H1 (cell line): ENCODE data around the gene ABHD2.

Source experiments
- CTCF ChIP-seq, 3 experiments: IDR thresholded peaks; 1 replicate in 2 of 3; 2 replicates in 1 of 3; pipeline versions ENCODE4 v1.5.1 to v1.6.1; 2011; ENCODE audit warnings: low read length in 3 of 3, mild to moderate bottlenecking in 3 of 3, inconsistent platforms in 2 of 3, low read depth in 1 of 3, moderate library complexity in 1 of 3; ENCODE audit not compliant: insufficient read depth in 1 of 3; ENCODE audit errors: control extremely low read depth in 1 of 3
- GABPA ChIP-seq: IDR thresholded peaks from 2 replicates; pipeline ENCODE4 v1.6.1; 2011; ENCODE audit warnings: mild to moderate bottlenecking, low read length, moderate library complexity, borderline replicate concordance; ENCODE audit not compliant: insufficient read depth
- KDM4A ChIP-seq: IDR thresholded peaks from one replicate; pipeline ENCODE4 v1.7.1; 2012; ENCODE audit warnings: low read depth, mild to moderate bottlenecking, moderate library complexity, low read length, inconsistent platforms; ENCODE audit not compliant: severe bottlenecking
- RFX5 ChIP-seq: IDR thresholded peaks from 2 replicates; pipeline ENCODE4 v1.6.1; 2011; ENCODE audit warnings: low read depth, low read length, improper control_type of control experiment, borderline replicate concordance
- SIN3A ChIP-seq, 2 experiments: IDR thresholded peaks in 1 of 2; conservative IDR thresholded peaks in 1 of 2; 2 replicates each; pipeline ENCODE4 v1.6.1; 2011 to 2012; ENCODE audit warnings: low read length in 2 of 2, improper control_type of control experiment in 1 of 2, low read depth in 1 of 2, mild to moderate bottlenecking in 1 of 2
- SP4 ChIP-seq: IDR thresholded peaks from 2 replicates; pipeline ENCODE4 v1.6.1; 2012; ENCODE audit warnings: low read length, inconsistent platforms
- SRF ChIP-seq: IDR thresholded peaks from 2 replicates; pipeline ENCODE4 v1.6.1; 2011; ENCODE audit warnings: mild to moderate bottlenecking, low read depth, low read length, moderate library complexity
- TAF1 ChIP-seq: IDR thresholded peaks from 2 replicates; pipeline ENCODE4 v1.6.1; 2011; ENCODE audit warnings: mild to moderate bottlenecking, low read depth, low read length

DNA sequence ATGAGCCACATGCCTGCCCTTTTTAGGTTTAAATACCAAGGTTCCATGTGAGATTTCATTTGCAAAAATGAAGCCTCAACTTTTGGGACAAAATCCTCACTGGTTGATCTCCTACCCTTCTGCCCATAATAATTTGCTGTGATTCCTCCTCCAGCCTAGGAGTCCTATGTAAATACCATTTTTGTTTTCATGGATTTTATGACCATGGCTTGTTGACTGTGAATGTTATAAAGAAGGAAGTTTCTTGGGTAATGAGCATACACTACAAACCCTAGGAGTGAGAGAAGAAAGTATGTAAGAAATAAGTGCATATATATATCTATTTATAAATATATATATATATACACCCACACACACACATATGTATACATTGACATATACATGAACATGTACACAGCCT is 120.0 kb downstream of the ABHD2 start:
- no peak for TF ChIP-seq RFX5
- no peak for TF ChIP-seq SP4
- no peak for TF ChIP-seq TAF1
- no peak for TF ChIP-seq CTCF (IDR thresholded peaks at IDR 0.05; ENCODE audit: control extremely low read depth in 1 of 3, insufficient read depth in 1 of 3, low read depth in 1 of 3, low read length in 3 of 3)
- no peak for TF ChIP-seq GABPA
- TF ChIP-seq SRF: no peak
- no peak for TF ChIP-seq KDM4A
- no peak for TF ChIP-seq SIN3A (conservative IDR thresholded peaks at IDR 0.05 in 1 of 2, IDR thresholded peaks at IDR 0.05 in 1 of 2; ENCODE audit: low read depth in 1 of 2, low read length in 2 of 2)
